Small intestine (tissue), 7 donors: Measurements from ENCODE around the gene KSR2. TPM values are rescaled to one million over a fixed set of nuclear protein-coding genes. Genes with fewer than 3 reads are reported as not detected.
"Not testable (repeated sequence)": the region's sequence is repeated elsewhere in the genome, so short reads cannot be mapped to it uniquely, and the experiment has no call there.

ENCODE experiments used
- DNase-seq, 2 donors: peaks; one replicate each; pipeline versions ENCODE4 v3.0.0 to v3.0.0-alpha.2; 2013
- FAIRE-seq: peaks from 2 replicates; lab custom pipeline; 2012; peaks lifted over from hg19 to GRCh38; lab: Jason Lieb, UNC
- H3K27ac ChIP-seq, 3 donors: one replicate each; pipeline ENCODE4 v1.5.1; 2013; ENCODE audit warnings: low read length in 2 of 3, mild to moderate bottlenecking in 2 of 3, control low read depth in 1 of 3, inconsistent platforms in 1 of 3, low read depth in 1 of 3, moderate library complexity in 1 of 3
- H3K27me3 ChIP-seq, 3 donors: one replicate each; pipeline ENCODE4 v1.6.1; 2013; ENCODE audit warnings: low read length in 3 of 3, inconsistent platforms in 1 of 3; ENCODE audit not compliant: control insufficient read depth in 3 of 3, insufficient read depth in 3 of 3
- H3K36me3 ChIP-seq, 3 donors: one replicate each; pipeline ENCODE4 v1.6.1; 2013; ENCODE audit warnings: low read length in 3 of 3, inconsistent platforms in 1 of 3, low read depth in 1 of 3, mild to moderate bottlenecking in 1 of 3, moderate library complexity in 1 of 3; ENCODE audit not compliant: control insufficient read depth in 3 of 3, insufficient read depth in 2 of 3
- H3K4me1 ChIP-seq, 3 donors: one replicate each; pipeline ENCODE4 v1.6.1; 2013; ENCODE audit warnings: low read length in 2 of 3, inconsistent platforms in 1 of 3, low read depth in 1 of 3, mild to moderate bottlenecking in 1 of 3, moderate library complexity in 1 of 3; ENCODE audit not compliant: control insufficient read depth in 3 of 3, insufficient read depth in 2 of 3
- H3K4me3 ChIP-seq, 3 donors: one replicate each; pipeline ENCODE4 v1.5.1; 2013; ENCODE audit warnings: low read length in 3 of 3, control low read depth in 1 of 3, inconsistent platforms in 1 of 3, low read depth in 1 of 3, mild to moderate bottlenecking in 1 of 3, moderate library complexity in 1 of 3
- H3K9me3 ChIP-seq, 2 donors: one replicate each; pipeline ENCODE4 v1.6.1; 2013; ENCODE audit warnings: low read depth in 1 of 2, low read length in 1 of 2; ENCODE audit not compliant: control insufficient read depth in 2 of 2, insufficient read depth in 1 of 2
- WGBS, 3 donors: extraction: QIAGEN DNeasy Blood & Tissue Kit; methylation state at CpG; one replicate each; pipeline ENCODE4 v1.1.7; 2013; 5-methylcytosine and 5-hydroxymethylcytosine counted together
- polyA plus RNA-seq, 4 donors: library from polyadenylated mRNA; stranded (reverse) in 3 of 4; unstranded in 1 of 4; fragments of 200-250 nt in 3 of 4; fragments of 120-200 nt in 1 of 4; gene quantifications; one replicate each; pipeline versions ENCODE4 v1.2.1 to v1.2.3, GENCODE V29; 2013
- donor health status: healthy with polysubstance abuse.
- donor health status: control.
- donor health status: control.
- donor health status: Bipolar disorder and iron deficiency.
- donor health status: healthy.

Gene KSR2
- polyA plus RNA-seq, 4 donors = 0.16 to 0.33 TPM; not detected in 2

DNA sequence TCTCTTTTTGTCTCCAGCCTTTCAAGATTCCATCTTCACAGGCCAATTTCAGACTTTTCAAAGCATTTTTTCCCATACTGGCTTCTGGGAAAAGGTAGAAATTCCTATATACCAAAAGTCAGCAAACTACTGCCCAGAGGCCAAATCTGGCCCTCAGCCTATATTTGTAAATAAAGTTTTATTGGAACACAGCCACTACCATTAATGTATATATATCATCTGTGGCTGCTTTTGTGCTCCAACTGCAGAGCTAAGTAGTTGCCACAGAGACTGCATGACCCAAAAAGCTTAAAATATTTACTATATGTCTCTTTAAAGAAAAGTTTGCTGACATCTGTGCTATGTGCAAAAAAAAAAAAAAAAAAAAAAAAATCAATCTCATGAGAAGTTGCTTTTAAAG lies 76.3 kb downstream of the KSR2 start:
- Histone ChIP-seq H3K27me3 (peaks cover 0 to 3% (median 0%) of the 10 kb centered on the region in 3 donors), H3K36me3 (no peaks in the 10 kb centered on the region), H3K4me1 (no peaks in the 10 kb centered on the region), H3K4me3 (no peak overlapping the region), H3K27ac (no peak overlapping the region), H3K9me3 (no peaks in the 10 kb centered on the region)
- DNase-seq (no peak), FAIRE-seq (no peak)

DNA sequence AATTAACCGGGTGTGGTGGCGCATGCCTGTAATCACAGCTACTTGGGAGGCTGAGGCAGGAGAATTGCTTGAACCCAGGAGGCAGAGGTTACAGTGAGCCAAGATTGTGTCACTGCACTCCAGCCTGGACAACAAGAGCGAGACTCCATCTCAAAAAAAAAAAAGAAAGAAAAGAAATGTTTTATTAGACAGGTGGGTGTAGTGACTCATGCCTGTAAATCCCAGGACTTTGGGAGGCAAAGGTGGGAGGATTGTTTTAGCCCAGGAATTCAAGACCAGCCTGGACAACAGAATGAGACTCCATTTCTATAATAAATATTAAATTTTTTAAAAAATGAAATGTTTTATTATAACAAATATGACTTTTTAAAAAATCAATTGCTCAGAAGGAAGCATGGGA lies 77.5 kb downstream of the KSR2 start:
- FAIRE-seq = not testable (repeated sequence)

DNA sequence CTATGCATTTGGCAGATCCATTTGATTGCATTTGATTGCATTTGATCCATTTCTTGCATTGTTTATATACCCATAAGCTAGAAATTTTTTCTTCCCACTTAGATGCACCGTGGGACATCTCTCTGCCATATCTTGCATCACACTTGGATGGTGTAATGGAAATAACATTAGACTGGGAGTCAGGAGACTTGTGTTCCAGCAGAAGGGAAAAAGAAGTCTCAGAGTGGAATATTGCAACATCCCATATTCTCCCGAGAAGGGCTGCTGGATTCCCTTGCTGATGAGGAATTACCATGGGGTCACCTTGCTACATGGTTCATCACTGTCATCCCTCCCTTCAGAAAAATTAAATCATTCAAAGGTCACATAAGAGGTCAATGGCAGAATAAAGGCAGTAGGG lies 78.1 kb downstream of the KSR2 start:
- H3K27ac ChIP-seq = no peak overlapping the region
- 73 to 83% (median 75%) methylated on average over 2 of the region's 2 CpGs for WGBS, 3 donors
- FAIRE-seq (no peak), DNase-seq (no peak)
- H3K9me3 ChIP-seq = no peaks in the 10 kb centered on the region
- H3K4me1 ChIP-seq = no peaks in the 10 kb centered on the region
- no peak overlapping the region for H3K4me3 ChIP-seq
- H3K27me3 ChIP-seq = peaks cover 0 to 3% (median 0%) of the 10 kb centered on the region in 3 donors
- no peaks in the 10 kb centered on the region for H3K36me3 ChIP-seq

More for the DNA sequence above, 77.5 kb downstream of the KSR2 start:
- DNase-seq, H3K9me3 ChIP-seq, H3K27me3 ChIP-seq, H3K4me3 ChIP-seq, H3K27ac ChIP-seq, H3K4me1 ChIP-seq, H3K36me3 ChIP-seq: not testable (repeated sequence)
- 80 to 92% (median 85%) methylated on average over 3 of the region's 3 CpGs for WGBS, 3 donors

DNA sequence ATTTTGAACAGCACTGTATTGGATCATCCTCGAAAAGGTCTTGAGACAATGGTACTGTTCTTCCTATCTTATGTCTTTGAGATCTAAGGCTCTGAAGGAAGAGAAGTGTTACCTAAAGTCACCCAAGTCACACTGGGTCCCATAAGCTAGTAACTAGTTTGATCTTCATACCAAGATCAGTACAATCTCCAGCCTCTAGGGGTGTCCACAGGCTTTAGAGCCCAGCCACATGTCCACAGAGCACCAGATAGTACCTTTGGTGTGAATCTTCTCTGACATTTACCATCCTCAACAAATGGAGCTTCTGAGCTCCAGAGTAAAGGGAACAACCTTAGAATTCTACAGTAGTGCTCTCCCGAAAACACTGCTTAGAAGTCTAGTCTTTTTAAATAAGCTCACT lies 78.7 kb downstream of the KSR2 start:
- Histone ChIP-seq H3K4me1 (no peaks in the 10 kb centered on the region), H3K27me3 (peaks cover 0 to 3% (median 0%) of the 10 kb centered on the region in 3 donors), H3K9me3 (no peaks in the 10 kb centered on the region), H3K27ac (no peak overlapping the region), H3K36me3 (no peaks in the 10 kb centered on the region), H3K4me3 (no peak overlapping the region)
- FAIRE-seq (no peak), DNase-seq (no peak)
- 84 to 93% (median 91%) methylated on average over 2 of the region's 2 CpGs for WGBS, 3 donors

DNA sequence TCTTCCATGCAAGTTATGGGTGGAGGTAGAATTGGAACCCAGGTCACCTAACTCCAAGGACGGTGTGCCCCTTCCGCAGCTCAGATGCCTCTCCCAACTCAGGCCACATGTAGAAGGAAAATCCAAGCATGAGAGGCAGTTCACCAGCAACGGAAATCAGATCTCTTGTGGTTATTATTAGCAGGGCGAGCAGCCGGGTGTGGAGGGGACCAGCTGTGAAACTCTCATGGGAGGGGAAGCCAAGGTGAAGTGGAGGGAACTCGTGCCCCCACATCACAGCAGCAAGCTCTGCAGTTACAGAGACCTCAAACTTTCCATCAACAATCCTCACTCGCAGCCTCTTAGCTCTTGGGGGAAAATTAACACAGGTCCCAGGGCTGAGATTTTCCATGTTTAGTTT lies 79.7 kb downstream of the KSR2 start:
- 72 to 80% (median 72%) methylated on average over 7 of the region's 7 CpGs for WGBS, 3 donors
- no peak for DNase-seq
- Histone ChIP-seq H3K9me3 (no peaks in the 10 kb centered on the region), H3K4me1 (no peaks in the 10 kb centered on the region), H3K4me3 (no peak overlapping the region), H3K36me3 (no peaks in the 10 kb centered on the region), H3K27ac (no peak overlapping the region), H3K27me3 (peaks cover 0 to 3% (median 0%) of the 10 kb centered on the region in 3 donors)
- FAIRE-seq = no peak

DNA sequence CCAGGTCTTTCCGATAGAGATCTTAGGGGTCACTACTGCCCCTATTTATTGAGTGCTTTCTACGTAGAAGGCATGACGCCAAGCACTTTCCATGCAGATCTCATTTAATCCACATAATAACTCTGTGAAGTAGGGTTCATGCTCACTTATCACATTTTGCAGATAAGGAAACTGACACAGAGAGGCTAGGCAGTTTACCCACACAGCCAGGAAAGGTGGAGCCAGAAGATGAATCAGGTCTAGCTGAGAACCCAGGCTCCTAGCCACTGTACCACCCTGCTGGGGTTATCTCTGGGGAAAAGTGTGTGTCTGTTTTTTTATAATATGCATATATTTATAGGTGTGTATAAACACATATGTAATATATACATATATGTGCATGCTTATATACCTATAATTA lies 83.6 kb downstream of the KSR2 start:
- Histone ChIP-seq H3K27ac (no peak overlapping the region), H3K27me3 (peaks cover 0 to 3% (median 0%) of the 10 kb centered on the region in 3 donors), H3K9me3 (no peaks in the 10 kb centered on the region), H3K4me3 (no peak overlapping the region), H3K36me3 (no peaks in the 10 kb centered on the region), H3K4me1 (no peaks in the 10 kb centered on the region)
- FAIRE-seq (no peak), DNase-seq (no peak)
- WGBS, 3 donors = 52 to 83% (median 70%) methylated on average over 3 of the region's 3 CpGs

DNA sequence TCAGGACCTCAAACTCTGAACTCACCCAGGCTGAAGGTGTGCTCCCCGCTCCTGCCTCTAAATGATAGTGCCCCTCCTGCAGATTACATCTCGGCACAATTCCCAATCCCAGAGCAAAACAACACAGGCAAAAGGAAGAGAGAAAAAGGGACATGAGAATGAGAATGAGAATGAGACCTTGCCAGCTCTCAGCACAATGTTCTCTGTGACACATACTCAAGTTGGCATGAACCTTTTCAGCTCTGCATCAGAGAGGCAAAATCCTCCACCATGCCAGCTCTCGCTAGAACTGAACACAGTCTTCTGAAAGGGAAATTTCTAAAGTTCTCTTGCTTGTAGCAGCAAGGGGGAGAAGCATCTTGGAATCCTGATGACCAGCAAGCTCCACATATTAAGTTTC lies 84.6 kb downstream of the KSR2 start:
- Histone ChIP-seq H3K9me3 (no peaks in the 10 kb centered on the region), H3K27ac (no peak overlapping the region), H3K27me3 (no peaks in the 10 kb centered on the region), H3K36me3 (no peaks in the 10 kb centered on the region), H3K4me3 (no peak overlapping the region), H3K4me1 (no peaks in the 10 kb centered on the region)
- FAIRE-seq (no peak), DNase-seq (no peak)
- 58 to 77% (median 71%) methylated on average over 3 of the region's 3 CpGs for WGBS, 3 donors

DNA sequence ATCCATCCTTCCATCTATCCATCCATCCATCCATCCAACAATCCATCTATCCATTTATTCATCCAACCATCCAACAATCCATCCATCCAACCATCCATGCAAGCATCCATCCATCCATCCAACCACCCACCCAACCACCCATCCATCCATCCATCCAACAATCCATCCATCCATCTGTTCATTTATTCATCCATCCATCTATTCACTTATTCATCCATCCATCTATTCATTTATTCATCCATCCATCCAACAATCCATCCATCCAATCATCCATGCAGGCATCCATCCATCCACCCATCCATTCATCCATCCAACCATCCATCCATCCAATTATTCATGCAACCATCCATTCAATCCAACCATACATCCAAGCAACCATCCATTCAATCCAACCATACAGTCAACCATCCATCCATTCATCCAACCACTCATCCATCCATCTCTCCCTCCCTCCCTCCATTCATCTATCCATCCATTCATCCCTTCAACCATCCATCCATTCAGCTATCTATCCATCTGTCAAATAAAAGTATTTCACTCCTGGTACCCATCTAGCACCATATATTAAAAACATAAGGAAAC lies 86.1 kb downstream of the KSR2 start:
- Histone ChIP-seq H3K4me1 (no peaks in the 10 kb centered on the region), H3K27ac (no peak overlapping the region), H3K36me3 (no peaks in the 10 kb centered on the region), H3K9me3 (no peaks in the 10 kb centered on the region), H3K27me3 (peaks cover 0 to 6% (median under 1%) of the 10 kb centered on the region in 3 donors), H3K4me3 (no peak overlapping the region)
- DNase-seq (no peak), FAIRE-seq (no peak)

DNA sequence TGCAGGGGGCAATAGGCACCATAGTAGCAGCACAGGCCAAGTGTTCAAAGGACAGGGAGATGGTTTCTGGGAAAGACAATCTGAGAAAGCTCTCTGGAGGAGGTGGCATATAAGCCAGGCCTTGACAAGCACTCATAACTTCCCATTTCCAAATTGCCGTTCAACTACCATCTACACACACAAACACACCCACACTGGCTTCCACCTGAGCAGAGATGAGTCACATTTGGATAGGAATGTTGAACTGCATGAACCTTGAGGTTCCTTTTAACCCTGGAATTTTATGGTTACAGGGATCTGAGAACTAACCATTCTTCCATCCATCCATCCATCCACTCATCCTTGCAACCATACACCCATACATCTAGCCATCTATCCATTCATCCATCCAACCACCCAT lies 86.6 kb downstream of the KSR2 start:
- H3K9me3 ChIP-seq = no peaks in the 10 kb centered on the region
- H3K4me3 ChIP-seq = no peak overlapping the region
- 53 to 82% (median 65%) methylated on average over 1 of the region's 1 CpG for WGBS, 3 donors
- no peaks in the 10 kb centered on the region for H3K36me3 ChIP-seq
- H3K27me3 ChIP-seq = peaks cover 0 to 7% (median 3%) of the 10 kb centered on the region in 3 donors
- no peaks in the 10 kb centered on the region for H3K4me1 ChIP-seq
- no peak for DNase-seq
- no peak overlapping the region for H3K27ac ChIP-seq
- FAIRE-seq = no peak
